Measurements from ENCODE around the gene CNGA3. TPM values are rescaled to one million over a fixed set of nuclear protein-coding genes. Genes with fewer than 3 reads are reported as not detected.

CNGA3 gene
- polyA plus RNA-seq, 4 donors = not detected

- no peak for DNase-seq (ENCODE audit: low read depth in 4 of 4, low spot score in 3 of 4)
Observed at GRCh38 chr2:98376301-98376910, 30.1 kb downstream of the CNGA3 start.

- no peak for DNase-seq (ENCODE audit: low read depth in 4 of 4, low spot score in 3 of 4)
Observed at GRCh38 chr2:98376996-98377395, 30.7 kb downstream of the CNGA3 start.

- no peak for DNase-seq (ENCODE audit: low read depth in 4 of 4, low spot score in 3 of 4)
Observed at GRCh38 chr2:98377544-98377943, 31.3 kb downstream of the CNGA3 start.

- no peak for DNase-seq (ENCODE audit: low read depth in 4 of 4, low spot score in 3 of 4)
Observed at GRCh38 chr2:98378196-98378595, 31.9 kb downstream of the CNGA3 start.

- DNase-seq (ENCODE audit: low read depth in 4 of 4, low spot score in 3 of 4) = no peak
Observed at GRCh38 chr2:98378901-98379300, 32.6 kb downstream of the CNGA3 start.

GRCh38 chr2:98379311-98380202 is 33.3 kb downstream of the CNGA3 start:
- no peak for DNase-seq (ENCODE audit: low read depth in 4 of 4, low spot score in 3 of 4)

- no peak for DNase-seq (ENCODE audit: low read depth in 4 of 4, low spot score in 3 of 4)
Observed at GRCh38 chr2:98380203-98380535, 33.9 kb downstream of the CNGA3 start.

- no peak for DNase-seq (ENCODE audit: low read depth in 4 of 4, low spot score in 3 of 4)
Observed at GRCh38 chr2:98381494-98381893, 35.2 kb downstream of the CNGA3 start.

- DNase-seq (ENCODE audit: low read depth in 4 of 4, low spot score in 3 of 4) = no peak
Observed at GRCh38 chr2:98382086-98382485, 35.8 kb downstream of the CNGA3 start.

- no peak for DNase-seq (ENCODE audit: low read depth in 4 of 4, low spot score in 3 of 4)
Observed at GRCh38 chr2:98382739-98383138, 36.5 kb downstream of the CNGA3 start.

- DNase-seq (ENCODE audit: low read depth in 4 of 4, low spot score in 3 of 4) = no peak
Observed at GRCh38 chr2:98383166-98383565, 36.9 kb downstream of the CNGA3 start.

GRCh38 chr2:98385050-98385699 is 38.9 kb downstream of the CNGA3 start:
- DNase-seq (ENCODE audit: low read depth in 4 of 4, low spot score in 3 of 4) = peak; percentile 53 to 62 (median 58)

- DNase-seq (ENCODE audit: low read depth in 4 of 4, low spot score in 3 of 4) = no peak
Observed at GRCh38 chr2:98387478-98387877, 41.2 kb downstream of the CNGA3 start.

GRCh38 chr2:98388081-98388480 is 41.8 kb downstream of the CNGA3 start:
- DNase-seq (ENCODE audit: low read depth in 4 of 4, low spot score in 3 of 4) = no peak

- no peak for DNase-seq (ENCODE audit: low read depth in 4 of 4, low spot score in 3 of 4)
Observed at GRCh38 chr2:98388601-98389250, 42.5 kb downstream of the CNGA3 start.

- DNase-seq (ENCODE audit: low read depth in 4 of 4, low spot score in 3 of 4) = no peak
Observed at GRCh38 chr2:98389251-98389605, 43.0 kb downstream of the CNGA3 start.

- no peak for DNase-seq (ENCODE audit: low read depth in 4 of 4, low spot score in 3 of 4)
Observed at GRCh38 chr2:98390571-98391476, 44.6 kb downstream of the CNGA3 start.

GRCh38 chr2:98391581-98392270 is 45.5 kb downstream of the CNGA3 start:
- no peak for DNase-seq (ENCODE audit: low read depth in 4 of 4, low spot score in 3 of 4)

GRCh38 chr2:98393354-98393753 is 47.1 kb downstream of the CNGA3 start:
- DNase-seq (ENCODE audit: low read depth in 4 of 4, low spot score in 3 of 4) = no peak
